Left kidney (tissue), 8 donors: ENCODE results near the gene MUS81. TPM values are rescaled to one million over a fixed set of nuclear protein-coding genes. Genes with fewer than 3 reads are reported as not detected.
"Not testable (repeated sequence)": the region's sequence is repeated elsewhere in the genome, so short reads cannot be mapped to it uniquely, and the experiment has no call there.

Source experiments
- DNase-seq: peaks from one replicate; pipeline ENCODE4 v3.0.0-alpha.2; 2013
- long read RNA-seq, 8 donors: transcript quantifications; one replicate each; lab custom pipeline, GENCODE V29; 2026
- polyA plus RNA-seq: library from polyadenylated mRNA; unstranded; fragments of 120-200 nt; gene quantifications from one replicate; pipeline ENCODE4 v1.2.1, GENCODE V29; 2013; ENCODE audit not compliant: insufficient read length

Gene MUS81
- 48.3 TPM for polyA plus RNA-seq
- long read RNA-seq, donor 1, partial matches to known transcripts = 164 of 177 reads
- long read RNA-seq, donor 1, other reads (novel, unspliced or antisense) = 9 of 177 reads
- long read RNA-seq, donor 2, partial matches to known transcripts = 5 of 8 reads
- long read RNA-seq, donor 2, other reads (novel, unspliced or antisense) = 0 of 8 reads
- long read RNA-seq, donor 3, partial matches to known transcripts = 6 of 10 reads
- long read RNA-seq, donor 3, other reads (novel, unspliced or antisense) = 0 of 10 reads
- long read RNA-seq, donor 4, partial matches to known transcripts = 0 of 2 reads
- long read RNA-seq, donor 4, other reads (novel, unspliced or antisense) = 0 of 2 reads
- long read RNA-seq, donor 5, transcript MUS81-201 (16 exons, 2,392 nt) = major isoform, 8 of 8 reads
- long read RNA-seq, donor 5, partial matches to known transcripts = 0 of 8 reads
- long read RNA-seq, donor 5, other reads (novel, unspliced or antisense) = 0 of 8 reads
- long read RNA-seq, donor 6, partial matches to known transcripts = 0 of 4 reads
- long read RNA-seq, donor 6, other reads (novel, unspliced or antisense) = 0 of 4 reads
- long read RNA-seq, donor 7, transcript MUS81-201 (16 exons, 2,392 nt) = major isoform, 6 of 12 reads
- long read RNA-seq, donor 7, partial matches to known transcripts = 0 of 12 reads
- long read RNA-seq, donor 7, other reads (novel, unspliced or antisense) = 0 of 12 reads
- long read RNA-seq, donor 8, partial matches to known transcripts = 0 of 1 reads
- long read RNA-seq, donor 8, other reads (novel, unspliced or antisense) = 0 of 1 reads

DNA sequence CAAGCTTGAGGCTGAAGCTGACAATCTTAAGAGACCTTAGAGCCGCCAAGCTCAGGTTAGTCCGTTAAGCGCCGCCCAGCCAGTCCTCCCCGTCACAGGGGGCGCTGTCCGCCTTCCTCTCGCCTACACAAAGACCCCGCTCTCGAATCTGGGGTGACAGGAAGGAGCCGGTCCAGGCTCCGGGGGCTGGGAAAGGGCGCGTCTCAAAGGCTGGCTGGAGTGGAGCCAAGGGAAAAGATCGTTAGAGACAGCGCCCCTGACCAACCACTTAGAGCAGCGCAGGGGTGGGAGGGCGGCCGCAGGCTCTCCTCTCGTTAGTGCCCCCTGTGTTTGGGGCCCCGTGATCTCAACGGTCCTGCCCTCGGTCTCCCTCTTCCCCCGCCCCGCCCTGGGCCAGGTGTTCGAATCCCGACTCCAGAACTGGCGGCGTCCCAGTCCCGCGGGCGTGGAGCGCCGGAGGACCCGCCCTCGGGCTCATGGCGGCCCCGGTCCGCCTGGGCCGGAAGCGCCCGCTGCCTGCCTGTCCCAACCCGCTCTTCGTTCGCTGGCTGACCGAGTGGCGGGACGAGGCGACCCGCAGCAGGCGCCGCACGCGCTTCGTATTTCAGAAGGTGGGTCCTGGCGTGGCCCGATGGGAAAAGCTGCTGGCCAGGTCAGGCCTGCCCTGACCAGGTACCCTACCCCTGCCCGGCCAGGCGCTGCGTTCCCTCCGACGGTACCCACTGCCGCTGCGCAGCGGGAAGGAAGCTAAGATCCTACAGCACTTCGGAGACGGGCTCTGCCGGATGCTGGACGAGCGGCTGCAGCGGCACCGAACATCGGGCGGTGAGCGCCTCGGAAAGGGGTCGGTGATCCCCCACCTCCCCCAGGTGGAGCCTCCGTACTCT lies at the start of gene MUS81:
Gene MUS81, plus strand, starts transcription at position 156 of the 887 bp plus-strand sequence. Its CDS starts 321 bp downstream, at position 477.
- peak; percentile 99 for DNase-seq

DNA sequence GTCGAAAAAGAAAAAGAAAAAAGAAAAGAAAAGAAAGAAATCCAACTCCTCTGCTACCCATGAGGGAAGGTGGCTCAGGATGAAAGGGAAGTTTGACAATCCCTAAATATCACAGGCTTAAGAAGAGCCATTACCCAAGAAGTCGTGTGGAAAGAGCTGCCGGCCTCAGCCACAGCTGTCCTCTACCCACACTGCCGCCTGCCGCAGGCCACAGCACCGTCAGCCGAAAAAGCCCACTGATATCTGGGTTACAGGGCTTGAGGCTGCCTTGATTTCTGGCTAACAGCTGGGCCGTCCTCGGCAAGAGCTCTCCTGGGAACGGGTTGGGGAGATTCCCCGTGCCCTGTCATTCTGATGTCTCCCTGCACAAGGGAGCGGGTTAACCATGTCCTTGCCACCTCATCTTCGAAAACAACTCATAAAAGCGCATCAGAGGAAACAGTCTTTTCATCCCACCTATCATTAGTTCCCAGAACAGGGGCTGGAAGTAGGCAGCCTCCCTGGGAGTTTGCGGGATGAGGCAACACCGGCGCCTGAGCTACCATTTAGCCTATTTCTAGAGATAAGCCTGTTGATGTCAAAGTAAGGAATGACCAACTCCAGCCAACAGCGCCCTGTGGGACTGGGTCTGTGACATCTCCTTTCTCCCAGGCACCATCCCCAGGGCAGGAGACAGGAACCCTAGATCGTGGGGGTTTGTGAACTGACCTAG lies 48.3 kb upstream of the MUS81 start:
- DNase-seq = no peak

DNA sequence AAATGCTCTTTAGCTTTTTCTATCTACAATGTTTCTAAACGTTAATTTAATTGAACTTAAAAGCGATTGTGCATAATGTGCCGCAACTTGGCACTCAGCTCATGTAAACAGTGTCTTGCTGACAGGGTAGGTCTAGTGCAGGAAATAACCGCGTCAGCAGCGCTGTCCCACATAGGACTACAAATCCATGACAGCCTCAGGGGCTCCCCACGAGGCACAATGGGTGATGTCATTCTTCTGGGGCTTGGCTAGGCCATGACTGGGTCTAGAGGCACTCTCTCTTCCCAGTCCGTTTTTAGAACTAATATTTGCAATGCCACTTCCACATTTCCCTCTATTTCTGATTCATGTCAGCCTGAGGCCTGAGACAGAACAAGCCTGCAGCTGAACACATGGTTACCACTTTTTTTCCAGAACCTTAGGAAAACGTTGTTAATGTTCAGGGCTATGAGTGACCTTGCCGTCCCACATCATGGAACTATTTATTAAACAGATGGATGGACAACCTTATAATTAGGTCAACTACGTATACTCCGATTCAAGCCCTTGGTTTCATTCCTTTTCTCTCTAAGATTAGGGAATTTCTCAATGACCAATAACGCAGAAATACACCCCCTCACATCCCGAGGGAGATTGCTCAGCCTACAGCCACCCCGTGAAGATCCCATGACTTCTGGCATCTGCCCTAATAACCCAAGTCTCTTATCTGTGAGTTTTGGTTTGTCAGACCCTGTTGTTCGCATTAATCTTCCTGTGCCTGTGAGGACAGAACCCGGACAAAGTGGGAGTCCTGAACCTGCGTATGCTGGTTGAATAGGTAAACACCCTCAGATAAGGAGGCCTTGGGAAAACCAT lies 45.9 kb upstream of the MUS81 start:
- no peak for DNase-seq

GRCh38 chr11:65814986-65815565 lies 45.2 kb upstream of the MUS81 start:
- DNase-seq = no peak

- no peak for DNase-seq
Measured at GRCh38 chr11:65816696-65817095, 43.5 kb upstream of the MUS81 start.

DNA sequence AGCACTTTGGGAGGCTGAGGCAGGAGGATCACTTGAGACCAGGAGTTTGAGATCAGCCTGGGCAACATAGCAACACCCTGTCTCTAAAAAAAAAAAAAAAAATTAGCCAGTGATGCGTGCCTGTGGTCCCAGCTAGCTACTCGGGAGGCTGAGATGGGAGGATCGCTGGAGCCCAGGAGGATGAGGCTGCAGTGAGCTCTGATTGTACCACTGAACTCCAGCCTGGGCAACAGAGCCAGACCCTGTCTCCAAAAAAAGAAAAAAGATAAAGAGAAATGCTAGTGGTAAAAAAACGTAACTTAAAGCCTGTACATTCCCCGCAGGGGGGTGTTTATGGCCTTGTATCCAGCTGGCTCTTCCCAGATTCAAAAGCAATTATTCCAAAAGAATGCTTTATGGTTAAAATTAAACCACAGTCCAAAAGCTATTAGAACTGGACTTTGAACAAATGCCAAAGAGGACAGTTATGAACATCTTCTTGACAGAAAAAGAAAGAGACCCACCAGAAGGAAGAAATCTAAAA lies 42.9 kb upstream of the MUS81 start:
- peak; percentile 33 for DNase-seq

DNA sequence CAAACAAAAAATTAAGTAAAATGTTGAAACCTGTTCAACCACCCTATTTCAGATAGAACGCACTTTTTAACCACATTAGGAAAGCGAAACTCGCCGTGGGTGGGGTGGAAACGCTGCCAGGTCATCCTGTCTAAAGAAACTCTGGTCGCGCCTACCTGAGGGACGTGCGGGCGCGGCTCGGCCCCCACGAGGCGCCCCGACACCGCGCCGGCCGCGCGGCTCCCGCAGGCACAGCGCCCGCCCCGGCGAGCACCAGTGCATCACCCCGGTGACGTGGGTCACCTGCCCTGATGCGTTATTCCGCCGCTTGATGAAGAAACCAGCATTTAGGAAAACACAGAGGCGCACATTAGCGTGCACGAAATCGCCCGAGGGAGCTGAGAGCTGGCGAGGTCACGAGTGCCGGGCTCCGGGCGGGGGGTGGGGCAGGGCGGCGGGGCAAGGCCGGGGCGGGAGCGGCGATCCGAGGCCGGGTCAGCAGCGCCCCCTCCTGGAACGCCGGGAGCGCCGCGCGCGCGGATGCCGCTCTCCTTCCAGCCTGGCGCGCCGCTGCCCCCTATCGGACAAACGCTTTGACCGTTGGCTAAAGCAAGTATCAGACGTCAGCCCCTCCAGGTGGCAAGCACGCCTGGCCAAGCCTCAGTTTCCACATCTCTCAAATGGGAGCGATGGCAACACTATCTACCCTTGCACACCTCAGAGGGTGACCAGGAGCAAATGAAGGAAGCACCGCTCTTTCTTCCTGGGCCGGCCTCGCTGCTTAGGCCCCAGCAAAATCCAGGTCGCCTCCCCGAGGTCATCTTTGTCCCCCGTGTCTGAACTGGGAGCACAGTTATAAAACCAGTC lies 42.2 kb upstream of the MUS81 start:
- peak; percentile 87 for DNase-seq

DNA sequence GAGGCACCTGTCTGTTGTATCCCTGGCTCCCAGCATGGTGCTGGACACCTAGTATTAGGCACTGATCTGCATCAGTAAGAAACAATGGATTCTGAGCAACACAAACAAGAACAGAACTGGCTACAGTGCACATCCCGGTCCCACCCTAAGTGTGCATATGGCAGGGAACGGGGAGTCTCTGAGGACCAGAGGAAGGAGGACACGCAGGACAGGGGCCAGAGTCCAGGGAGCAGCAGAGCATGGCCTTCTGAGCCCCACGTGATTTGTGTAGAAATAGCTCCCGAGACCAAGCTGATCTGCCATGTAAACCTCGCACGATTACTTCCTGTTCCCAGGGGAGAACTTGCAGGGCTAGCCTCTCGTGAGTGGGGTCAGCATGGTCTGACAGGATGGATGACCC lies 39.1 kb upstream of the MUS81 start:
- no peak for DNase-seq

- DNase-seq = no peak
Measured at GRCh38 chr11:65822776-65823528, 37.3 kb upstream of the MUS81 start.

GRCh38 chr11:65826984-65827735 lies 33.1 kb upstream of the MUS81 start:
- DNase-seq = no peak

DNA sequence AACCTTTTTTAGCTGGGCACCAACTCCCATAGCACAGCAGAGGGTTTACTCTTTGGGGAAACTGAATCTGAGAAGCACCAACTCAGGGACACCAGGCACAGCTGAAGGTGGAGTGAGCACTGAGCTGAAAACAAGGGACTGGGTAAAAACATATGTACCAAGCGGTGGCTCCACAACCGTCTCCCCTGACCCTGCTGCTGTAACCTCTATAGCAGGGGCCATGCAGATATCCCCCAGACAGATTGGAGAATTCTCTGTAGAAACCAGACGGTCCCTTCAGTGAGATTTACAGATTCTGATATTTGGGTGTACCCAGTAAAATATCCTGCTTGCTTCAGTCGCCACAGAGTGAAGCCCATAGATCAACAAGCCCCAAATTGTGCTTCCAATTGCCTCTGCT lies 30.8 kb upstream of the MUS81 start:
- DNase-seq = no peak

GRCh38 chr11:65832231-65832630 lies 28.0 kb upstream of the MUS81 start:
- DNase-seq = not testable (repeated sequence)

DNA sequence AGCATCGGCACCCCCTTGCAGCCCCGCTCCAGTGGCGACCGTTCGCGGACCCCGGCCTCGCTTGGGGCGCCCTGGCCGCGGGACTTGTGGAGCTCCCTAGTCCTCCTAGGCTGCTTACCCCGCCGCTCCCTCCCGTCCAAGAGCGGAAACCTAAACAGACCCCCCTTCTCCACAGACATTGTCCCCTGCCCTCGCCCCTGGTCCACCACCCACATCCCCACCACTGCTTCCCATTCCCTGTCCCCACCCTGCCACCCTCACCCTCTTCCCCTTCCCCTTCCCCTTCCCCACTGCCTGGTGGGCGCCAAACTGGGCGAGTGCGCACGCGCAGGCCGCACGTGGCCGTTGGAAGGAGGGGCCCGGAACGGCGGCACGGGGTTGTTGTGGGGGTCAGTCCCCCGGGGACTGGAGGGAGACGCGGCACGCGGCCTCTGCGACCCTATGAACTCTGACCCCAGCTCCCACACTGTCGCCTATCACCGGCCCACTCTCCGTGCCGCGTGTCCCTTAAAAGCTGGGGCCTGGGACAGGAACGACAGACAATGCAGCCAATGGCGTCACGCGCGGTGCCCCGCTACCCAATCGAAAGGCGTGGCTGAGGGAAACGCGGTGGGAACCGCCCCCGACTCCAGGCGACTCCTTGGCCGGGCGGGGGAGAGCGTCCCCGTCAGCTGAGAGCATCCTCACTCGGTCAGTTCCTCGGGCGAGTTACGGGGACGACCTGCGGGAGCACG lies 26.8 kb upstream of the MUS81 start, which contains the start of gene SNX32:
Gene SNX32, plus strand, starts transcription at position 667 of the 734 bp plus-strand sequence. CDS start 103 bp downstream, outside the sequence.
- peak; percentile 95 for DNase-seq

GRCh38 chr11:65834202-65834601 lies 26.0 kb upstream of the MUS81 start:
- no peak for DNase-seq

GRCh38 chr11:65842144-65842543 lies 18.1 kb upstream of the MUS81 start:
- no peak for DNase-seq

DNA sequence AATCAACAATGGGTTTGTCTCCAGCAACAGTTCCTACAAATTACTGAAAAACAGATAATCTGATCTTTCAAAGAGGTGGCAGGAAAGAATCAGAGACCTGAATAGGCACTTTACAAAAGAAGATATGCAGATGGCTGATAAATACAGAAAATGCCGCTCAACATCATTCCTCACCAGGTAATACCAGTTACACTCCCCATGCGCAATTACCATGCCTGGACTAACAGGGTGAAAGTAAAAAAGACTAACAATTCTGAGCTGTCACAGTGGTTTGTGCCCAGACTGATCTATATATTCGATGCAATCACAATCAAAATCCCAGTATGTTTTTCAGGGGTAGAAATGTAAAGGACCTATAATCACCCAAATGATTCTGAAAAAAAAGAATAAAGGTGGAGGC lies 16.4 kb upstream of the MUS81 start:
- DNase-seq = no peak
